HG03025 (cell line): ENCODE results near the gene SLC45A1.

Source experiments
- ATAC-seq: cut with Tn5 transposase; IDR thresholded peaks from one replicate; pipeline ENCODE4 v1.9.1; 2021; ENCODE audit warnings: mild to moderate bottlenecking, moderate library complexity; ENCODE audit not compliant: unreplicated experiment, low FRiP score

The SLC45A1 gene

DNA sequence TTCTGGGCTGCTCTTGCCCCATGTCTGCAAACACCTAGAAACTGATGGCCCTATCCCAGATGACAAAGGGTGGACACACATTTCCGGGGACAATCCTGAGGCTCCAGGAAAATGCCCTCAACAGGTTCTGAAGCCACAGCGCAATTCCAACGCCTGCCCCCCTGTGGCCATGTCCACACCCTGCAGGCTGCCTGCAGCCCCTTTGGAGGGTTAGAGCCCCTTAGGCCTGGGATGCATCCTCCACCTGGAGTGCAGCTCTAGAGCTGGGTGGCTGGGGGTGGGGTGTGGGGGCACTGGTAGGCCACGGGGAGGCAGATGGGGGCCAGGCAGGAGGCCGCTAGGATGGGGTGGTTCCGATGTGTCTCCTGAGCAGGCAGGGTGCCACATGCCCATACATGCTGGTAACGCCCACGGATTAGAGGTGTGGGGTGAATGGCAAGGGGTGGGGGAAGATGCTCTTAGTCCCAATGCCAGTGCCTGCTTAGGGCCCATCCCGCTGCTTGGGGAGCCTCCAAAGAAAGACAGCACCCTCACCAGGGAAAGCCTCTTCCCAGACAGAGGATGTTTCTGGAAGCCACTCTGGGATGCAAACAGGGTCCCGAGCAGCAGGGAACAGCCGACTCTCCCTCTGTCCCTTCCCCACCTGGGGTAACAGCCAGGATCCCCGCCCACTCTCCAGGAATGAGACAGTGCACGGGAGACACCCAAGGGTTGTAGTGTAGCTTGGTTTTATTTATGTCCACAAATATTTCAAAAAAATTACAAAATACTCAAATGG lies 34.0 kb downstream of the SLC45A1 start:
- no peak for ATAC-seq

DNA sequence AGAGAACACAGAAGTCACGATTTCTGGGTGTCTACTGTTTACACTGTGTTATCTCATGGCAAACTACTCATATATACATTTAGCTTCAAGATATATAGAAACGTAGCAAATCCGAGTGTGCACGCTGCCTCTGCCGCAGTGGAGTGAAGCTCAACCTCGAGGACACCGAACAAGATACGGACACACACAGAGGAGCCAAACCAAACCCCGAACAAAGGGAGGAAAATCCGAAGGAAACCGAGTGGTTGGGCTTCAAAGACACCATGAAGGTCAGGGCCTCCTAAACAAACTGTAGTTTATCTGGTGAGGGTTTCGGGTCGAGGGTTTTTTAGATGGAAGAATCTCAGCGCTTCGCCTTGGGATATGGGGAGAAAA lies 34.5 kb downstream of the SLC45A1 start:
- ATAC-seq = no peak

DNA sequence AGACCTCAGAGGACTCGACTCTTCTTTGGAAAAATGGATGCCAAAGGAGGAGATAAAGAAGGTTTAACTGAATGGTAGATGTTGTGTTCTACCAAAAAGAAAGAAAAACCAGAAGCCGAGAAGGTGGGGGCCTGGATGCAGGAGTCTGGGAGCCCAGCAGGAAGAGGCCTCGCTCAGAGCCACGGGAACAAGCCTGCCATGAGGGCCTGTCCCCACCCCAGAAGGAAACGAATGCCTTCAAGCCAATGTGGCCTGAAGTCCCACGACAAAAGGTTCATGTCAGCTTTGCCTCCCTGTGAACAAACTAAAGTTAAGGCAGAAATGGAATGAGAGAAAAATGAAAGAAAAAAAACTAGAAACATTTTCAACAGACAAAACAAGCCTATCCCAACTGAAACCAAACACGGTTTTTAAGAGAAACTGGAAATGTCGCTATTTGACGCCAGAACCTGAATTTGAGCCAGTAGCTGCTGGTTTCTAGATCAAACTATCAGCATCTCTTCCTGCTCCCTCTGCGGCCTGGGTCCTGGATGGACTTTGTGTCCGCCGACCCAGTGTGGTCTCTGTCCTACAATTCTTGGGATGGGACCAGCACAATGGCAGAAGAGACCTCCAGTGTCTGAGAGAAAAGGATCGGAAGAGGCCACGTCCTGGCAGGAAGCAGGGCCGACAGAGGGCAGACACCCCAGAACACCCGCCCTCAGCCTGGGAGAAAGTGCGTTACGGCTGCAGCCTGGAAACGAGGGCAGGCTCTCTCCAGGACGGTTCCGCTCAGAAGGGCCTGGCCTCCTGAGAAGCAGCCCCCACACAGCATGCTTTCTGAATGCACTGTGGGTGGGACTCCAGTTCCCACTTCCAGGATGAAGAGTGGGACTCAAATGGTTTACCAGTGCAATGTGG lies 35.2 kb downstream of the SLC45A1 start:
- no peak for ATAC-seq

DNA sequence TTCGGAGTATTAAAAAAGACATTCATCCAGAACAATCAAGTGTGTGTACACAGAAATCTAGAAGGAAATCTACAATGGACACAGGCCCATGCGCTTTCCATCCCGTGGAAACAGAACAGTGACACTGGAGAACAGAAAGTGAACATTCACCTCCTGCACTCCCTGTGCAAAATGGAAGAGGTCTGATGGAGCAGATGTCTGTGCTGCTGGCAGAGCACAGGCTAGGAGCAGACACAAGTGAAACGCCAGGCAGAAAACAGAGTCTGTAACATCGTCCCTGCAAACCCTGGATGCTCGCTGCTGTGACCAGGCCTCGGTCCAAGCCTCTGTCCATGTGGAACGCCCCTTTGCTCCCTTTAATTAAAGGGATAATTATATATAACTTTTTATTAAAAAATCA lies 36.1 kb downstream of the SLC45A1 start:
- no peak for ATAC-seq

DNA sequence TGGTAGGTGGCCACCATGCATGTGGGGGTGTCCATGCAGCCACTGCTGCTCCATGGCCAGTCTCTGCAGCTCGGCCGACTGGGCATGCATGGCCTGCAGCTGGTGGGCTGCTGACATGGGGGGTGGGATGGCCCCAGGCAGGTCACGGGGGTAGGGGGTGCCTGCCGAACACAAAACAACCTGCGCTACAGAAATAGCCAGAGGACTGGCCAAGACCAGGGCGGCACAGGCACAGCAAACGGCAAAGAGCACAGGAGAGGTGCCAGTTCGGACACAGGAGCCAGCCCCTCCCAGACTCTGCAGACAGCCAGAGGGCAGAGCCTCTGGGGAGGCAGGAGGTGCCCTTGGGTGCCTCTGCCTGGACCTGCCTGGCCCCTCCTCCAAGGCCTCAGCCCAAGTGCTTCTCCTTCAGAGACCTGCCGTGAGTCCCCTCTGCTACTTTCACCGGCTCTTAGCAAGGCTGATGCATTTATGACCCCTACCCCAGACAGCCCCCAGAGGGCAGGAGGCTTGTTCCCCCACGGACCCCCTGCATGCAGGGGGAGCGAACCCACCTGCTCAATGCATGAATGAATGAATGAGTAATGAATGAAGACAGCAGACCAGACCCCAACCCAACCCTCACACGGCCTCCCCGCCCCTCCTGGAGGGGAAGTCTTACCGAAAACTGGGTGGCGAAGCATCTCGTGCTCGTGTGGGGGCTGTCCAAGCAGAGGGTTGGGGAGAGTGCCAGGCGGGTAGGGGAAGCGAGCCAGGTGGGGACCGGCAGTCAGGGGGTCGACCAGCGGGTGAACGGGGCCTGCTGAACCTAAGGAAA lies 37.7 kb downstream of the SLC45A1 start:
- ATAC-seq = no peak

DNA sequence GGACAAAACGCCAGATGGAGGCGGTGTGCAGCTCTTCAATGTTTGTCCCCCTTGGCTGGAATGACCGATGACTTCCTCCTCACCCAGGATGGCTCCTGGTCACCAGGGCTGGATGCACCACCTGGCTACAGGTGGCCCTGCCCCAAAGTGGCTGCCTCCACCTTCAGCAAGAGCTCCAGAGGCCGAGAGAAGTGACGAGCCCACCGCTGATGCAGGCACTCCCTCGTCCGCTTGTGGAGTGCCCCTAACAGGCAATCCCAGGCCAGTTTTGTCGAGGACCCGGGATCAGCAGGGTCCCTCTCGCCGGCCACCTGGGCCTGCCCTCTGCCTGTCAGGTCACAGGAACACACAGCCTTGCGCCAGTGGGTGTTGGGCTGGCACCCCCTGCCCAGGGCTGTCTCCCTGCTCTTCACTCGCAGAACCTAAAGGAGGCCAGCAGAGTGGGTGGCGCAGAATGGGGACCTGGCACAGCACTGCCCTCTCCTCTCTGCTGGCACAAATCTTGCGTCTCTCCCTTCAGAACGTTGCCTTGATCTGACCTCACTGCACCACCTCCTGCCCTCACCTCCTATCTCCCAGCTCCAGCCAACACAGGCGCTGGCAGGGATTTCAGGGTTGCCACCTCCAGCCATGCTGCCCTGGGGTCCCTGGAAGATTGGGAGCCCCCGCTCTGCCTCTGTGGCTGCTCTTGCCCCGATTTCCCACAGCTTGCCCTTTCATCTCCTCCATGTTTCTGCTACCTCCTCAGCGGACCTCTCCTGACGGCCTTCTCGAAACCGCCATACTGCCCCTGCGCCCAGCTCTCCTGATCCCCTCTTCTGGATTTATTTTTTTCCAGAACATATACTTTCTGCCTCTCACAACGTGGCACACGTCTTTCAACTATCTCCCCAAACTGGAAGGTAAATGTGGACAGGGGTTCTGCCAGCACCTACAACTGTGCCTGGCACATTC lies 38.6 kb downstream of the SLC45A1 start:
- no peak for ATAC-seq

DNA sequence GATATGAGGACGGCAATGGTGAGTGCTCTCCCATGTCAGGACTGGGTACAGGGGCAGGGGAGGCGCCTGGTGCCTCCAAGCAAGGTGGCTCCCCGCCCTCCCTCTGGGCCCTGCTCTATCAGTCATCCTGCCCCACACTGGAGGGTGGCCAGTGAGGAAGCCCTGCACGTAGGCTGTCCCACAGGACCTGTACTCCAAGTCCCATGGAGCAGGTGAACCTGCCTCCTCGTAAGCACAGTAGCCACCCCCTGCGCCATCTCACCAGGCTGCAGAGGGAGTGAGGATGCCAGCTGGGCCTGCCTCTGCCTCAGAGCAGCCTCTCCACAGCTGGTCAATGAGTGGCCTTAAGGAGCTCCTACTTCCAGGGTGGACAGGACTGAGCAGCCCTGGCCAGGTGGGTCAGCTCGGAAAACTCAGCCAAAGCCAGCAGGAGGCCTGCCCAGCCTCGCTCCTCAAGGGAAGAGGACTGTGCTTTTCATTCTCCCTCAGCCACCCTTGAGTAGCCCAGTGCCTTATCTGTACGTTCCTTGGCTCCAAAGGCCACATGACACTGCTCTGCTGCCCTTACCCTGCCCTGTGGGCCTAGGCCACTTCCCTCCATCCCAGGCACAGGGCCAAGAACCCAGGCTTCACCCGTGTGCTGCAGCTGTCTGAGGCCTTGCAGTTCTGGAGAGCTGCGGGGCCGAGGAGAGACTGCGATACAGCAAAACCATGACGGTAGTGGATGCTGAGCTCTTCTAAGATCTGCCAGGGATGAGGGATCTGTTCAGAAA lies 39.6 kb downstream of the SLC45A1 start:
- no peak for ATAC-seq

DNA sequence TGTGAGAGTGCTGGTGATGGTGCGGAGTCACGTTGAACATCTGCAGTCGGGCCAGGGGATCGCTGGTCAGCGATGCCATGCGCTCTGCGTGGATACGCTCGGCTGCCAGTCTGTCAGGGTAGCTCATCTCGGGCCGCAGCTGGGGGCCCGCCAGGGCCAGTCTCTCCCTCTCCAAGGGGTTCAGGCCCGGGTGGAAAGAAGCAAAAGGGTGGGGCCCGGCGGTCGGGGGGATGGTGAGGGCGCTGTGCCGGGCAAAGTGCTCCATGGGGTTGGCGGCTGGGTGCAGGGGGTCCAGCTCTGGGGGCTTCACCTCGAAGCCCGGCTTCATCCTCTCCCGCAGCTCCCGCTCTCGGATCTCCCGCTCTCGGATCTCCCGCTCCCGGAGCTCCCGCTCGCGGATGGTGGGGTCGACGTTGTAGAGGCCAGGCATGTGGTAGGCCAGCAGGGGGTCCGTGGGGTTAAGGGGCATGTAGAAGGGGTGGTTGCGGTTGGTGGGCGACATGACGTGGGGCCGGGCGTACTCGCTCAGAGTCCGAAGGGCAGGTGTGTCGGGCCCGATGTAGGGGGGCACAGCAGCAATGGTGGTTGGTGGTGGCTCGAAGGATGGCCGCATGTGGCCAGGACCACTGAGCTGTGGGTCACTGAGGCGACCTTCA lies 40.5 kb downstream of the SLC45A1 start:
- no peak for ATAC-seq

DNA sequence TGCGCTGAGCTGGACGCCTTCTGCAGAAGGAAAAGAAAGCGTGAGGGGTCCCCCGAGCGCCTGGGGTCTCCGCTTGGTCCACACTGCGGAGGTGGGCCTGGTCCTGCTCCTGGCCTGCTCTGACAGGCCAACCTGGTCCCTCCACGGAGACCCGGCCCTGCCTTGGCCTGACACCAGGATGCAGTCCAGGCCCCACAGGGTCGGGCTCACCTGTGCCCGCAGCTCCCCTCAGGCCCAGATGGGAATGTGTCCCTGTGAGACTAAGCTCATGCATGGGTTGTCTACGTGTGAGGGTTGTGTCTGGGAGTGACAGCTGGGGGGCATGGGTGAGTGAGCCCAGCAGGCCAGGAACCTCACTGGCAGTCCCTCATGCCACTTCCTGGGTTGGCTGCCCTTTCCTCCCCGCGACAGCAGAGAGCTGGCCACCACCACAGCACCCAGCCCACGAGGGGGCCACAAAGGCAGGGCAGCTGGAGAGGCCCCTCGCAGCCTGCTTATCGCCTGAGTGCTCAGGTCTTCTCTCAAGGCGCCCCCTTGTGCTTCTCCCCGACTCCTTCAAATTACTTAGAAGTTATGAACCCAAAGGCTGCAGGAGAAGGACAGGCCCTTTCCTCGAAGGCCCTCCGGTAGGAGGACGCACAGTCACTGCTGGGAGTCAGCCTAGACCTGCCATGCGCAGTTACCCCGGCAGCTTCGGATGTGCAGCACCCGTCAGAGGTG lies 41.1 kb downstream of the SLC45A1 start:
- no peak for ATAC-seq

DNA sequence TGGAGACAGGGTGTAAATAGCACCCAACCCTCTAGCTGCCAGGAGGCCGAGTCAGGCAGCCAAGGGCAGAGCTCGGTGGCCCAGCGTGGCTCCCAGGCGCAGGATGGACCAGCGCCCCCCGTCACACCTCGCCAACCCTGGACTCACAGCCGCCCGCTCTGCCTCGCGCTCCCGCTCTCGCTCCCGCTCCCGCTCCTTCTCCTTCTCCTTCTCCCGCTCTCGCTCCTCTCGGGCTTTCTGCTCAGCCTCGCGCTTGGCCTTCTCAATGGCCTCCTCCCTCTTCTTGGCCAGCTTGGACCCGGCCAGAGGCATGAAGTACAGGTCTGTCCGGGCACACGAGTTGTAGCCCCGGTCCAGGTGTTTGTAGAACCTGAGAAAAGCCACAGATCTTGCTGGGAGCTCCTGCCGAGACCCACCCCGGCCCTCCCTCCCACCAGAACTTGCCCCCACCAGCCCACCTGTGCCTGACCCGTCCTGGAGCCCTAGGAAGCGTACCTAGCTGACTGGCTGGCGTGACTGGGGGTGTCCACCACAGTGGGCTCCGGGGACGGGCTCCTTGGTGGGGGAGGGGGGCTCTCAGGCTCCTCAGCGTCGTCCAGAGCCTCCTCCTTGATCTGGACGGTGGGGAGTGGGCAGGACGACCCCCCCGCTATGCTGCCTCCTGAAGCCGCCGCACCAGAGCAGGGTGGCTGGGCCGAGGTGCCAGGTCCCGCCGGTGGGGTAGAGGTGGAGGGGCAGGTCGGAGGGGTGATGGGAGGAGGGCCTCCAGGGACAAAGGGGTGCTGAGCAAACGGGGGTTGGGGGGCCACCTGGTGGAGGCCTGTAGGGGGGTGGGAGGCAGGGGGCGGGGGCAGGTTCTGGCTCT lies 41.9 kb downstream of the SLC45A1 start:
- no peak for ATAC-seq

DNA sequence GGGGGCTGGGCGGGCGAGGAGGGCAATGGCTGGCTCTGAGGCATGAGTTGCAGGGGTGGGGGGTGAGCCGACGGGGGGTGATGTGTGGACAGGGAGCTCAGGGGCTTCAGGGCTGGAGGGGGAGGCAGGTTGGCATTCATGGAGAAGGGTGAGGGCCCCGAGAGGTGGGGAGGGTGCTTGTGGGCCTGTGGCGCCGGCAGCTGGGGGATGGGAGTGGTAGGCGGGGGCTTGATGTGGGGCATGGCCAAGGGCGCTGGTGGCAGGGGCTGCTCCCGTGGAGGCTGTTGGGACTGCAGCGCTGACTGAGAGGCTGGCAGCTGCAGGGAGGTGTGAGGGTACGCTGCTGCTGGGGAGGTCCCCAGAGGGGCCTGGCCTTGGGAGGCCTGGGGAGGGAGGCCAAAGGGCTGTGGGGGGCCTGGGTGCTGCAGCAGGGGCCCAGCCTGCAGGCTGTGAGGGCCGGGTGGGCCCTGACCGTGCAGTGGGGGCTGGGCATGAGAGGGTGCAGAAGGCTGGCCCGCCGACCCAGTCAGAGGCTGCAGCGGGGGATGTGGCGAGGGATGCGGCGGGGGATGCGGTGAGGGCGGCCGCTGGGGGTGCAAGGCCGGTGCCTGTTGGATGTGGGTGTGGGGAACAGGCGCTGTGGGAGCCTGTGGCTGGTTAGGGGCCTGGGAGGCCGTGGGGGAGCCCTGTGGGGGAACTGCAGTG lies 42.7 kb downstream of the SLC45A1 start:
- ATAC-seq = no peak

DNA sequence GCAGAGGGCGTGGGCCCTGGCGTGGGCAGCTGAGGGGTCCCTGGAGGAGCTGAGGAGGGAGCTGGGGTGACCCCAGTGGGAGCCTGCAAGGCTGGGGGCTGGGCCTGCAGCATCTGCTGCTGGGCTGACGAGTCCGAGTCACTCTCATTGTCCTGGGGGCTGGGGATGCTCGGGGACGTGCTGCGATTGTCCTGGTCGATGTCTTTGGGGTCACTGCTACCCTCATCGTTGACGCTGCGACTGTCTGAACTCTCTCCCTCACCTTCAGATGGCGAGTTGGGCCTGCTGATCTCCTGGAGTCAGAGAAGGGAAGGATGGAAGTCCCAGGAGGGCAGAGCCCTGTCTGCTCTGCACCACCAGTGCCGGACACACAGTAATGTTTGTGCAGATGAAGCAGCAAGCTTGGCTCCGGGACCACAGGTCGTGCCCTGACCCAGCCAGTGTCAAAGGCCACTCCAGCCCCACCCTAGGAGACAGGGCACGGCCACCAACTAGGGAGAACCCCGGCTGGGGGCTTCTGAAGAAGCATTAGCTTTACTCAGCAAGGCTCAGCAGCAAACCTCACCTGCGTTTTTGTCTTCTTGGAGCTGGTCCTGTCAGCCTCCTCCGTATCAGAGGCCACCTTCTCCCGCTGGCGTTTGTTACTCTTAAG lies 43.4 kb downstream of the SLC45A1 start:
- ATAC-seq = no peak

DNA sequence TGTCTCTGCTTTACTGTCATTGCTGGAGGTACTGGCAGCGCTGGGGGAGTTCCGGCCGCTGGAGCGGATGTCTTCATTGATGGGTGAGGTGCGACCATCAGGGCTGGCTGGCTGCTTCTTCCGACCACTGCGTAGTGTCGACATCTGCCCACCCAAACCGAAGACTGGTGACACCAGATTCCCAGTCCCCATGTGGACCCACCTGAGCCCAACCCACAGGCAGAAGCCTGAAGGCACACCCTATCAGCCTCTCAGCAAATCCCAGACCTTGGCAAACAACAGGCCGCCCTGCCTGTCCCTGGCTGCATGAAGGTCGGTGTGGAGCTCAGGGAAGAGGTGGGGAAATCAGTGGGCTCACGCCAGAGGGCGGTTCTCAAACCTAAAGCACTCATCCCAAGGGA lies 44.8 kb downstream of the SLC45A1 start:
- ATAC-seq = no peak

DNA sequence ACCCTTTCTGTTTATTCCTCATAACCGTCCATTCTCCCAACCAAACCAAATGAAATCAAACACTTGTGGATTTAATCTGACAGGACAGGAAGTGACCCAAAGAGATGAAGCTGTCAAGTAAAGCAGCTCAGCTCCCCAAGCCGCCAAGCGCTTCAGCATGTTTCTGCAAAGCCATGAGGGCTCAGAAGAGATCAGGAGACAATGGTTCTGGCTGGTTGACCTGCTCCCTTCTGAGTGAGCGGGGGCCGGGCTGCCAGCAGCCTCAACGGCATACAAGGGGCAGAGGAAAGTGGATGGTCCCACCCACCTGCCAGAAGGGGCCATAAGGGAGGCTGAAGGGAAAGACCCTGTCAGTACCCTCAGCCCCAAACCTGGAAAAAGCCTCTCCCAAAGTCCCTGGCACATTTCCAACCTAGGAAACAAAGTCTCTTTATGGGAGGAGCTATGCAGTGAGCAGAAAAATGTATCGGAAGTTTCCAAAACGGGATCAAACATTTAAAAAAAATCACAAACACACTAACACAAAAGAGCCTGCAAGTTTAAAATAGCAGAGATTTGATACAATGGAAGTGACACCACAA lies 45.4 kb downstream of the SLC45A1 start:
- ATAC-seq = no peak

DNA sequence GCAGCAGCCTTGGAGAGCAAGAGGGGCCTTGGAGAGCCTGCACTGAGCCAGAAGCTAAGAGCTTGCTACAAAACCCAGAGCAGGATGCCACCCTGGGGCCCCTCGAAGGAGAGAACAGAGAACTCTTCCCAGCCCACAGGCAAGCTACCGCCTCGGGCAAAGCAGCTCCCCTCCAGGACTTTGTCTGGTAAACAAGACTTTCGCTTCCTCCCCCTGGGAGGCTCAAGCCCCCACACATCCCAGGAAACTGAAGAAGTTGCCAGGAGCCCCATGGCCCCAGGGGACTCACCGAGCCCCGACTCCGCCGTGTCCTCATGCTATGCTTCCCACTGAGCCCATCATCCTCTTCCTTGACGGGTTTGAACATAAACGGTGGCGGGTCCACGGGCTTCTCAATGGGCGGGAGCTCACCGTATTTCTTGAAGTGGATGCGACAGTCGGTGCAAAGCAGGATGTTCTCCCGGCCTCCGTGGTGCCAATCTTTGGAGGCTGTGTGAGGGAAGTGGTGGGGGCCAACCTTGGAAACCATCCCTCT lies 45.9 kb downstream of the SLC45A1 start:
- no peak for ATAC-seq
